ENCODE data around the gene NTRK2. TPM values are rescaled to one million over a fixed set of nuclear protein-coding genes. Genes with fewer than 3 reads are reported as not detected.

NTRK2 gene
- total RNA-seq, 1 donor = not detected

DNA sequence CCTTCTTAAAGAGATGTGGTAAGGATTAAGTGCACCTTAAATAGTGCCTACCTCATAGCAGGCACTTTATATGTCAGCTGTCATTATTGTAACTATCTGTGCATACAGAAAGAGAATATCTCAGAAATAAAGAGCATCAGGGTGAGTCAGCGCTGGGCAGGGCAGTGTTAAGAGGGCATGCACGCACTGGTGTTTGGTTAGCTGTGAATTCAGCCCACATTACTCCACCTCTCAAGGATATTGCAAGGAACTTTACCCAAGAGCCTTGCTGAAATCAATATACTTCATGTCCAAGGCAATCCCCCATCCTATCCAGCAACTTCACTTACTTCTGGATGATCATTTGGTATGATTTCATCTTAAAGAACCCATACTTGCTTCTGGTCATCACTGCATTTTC lies 300.9 kb downstream of the NTRK2 start:
- no peak overlapping the region for H3K4me3 ChIP-seq (ENCODE audit: low read depth, low read length)
- no peak for DNase-seq (ENCODE audit: low read depth)
- TF ChIP-seq, protein P1, sequence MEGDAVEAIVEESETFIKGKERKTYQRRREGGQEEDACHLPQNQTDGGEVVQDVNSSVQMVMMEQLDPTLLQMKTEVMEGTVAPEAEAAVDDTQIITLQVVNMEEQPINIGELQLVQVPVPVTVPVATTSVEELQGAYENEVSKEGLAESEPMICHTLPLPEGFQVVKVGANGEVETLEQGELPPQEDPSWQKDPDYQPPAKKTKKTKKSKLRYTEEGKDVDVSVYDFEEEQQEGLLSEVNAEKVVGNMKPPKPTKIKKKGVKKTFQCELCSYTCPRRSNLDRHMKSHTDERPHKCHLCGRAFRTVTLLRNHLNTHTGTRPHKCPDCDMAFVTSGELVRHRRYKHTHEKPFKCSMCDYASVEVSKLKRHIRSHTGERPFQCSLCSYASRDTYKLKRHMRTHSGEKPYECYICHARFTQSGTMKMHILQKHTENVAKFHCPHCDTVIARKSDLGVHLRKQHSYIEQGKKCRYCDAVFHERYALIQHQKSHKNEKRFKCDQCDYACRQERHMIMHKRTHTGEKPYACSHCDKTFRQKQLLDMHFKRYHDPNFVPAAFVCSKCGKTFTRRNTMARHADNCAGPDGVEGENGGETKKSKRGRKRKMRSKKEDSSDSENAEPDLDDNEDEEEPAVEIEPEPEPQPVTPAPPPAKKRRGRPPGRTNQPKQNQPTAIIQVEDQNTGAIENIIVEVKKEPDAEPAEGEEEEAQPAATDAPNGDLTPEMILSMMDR (IDR thresholded peaks at IDR 0.05; ENCODE audit: insufficient read depth, low read depth, low read length) = no peak

DNA sequence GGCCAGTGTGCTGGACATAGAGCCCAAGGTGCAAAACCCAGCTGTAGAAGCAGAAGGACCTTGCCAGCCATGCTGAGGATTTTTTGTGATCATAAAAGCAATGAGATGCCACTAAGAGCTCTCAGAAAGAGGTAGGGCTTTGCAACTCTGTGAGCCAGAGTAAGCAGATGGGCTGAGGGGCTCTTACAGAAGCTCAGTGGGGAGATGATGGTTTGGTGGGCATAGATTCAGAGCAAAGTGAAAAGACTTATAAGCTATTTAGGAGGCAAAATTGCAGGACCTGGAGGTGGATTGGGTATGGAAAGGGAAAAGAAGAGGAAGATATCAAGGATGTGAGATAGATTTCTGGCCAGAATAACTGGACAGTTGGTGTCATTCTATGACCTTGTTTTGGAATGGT lies 302.0 kb downstream of the NTRK2 start:
- TF ChIP-seq, protein P1 (IDR thresholded peaks at IDR 0.05; ENCODE audit: insufficient read depth, low read depth, low read length) = no peak
- no peak for DNase-seq (ENCODE audit: low read depth)
- no peak overlapping the region for H3K4me3 ChIP-seq (ENCODE audit: low read depth, low read length)

DNA sequence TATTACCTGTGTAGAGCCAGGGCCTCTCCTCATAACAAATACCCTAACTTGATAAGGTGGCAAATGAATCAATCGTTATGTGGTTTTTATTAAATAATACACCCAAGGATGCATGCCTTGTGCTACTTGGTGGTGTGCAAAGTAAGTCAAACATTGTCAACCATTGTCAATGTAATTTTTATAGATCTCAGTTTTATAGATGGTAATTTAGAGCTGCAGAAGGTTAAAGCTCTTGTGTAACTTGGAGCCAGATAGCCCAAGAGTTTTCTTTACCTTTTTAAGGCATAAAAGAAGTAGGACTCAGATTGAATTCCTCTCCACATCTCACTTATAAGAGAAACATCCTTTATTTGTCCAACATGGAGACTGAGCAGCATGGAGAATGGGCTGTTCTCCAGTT lies 304.7 kb downstream of the NTRK2 start:
- DNase-seq (ENCODE audit: low read depth) = no peak
- no peak overlapping the region for H3K4me3 ChIP-seq (ENCODE audit: low read depth, low read length)
- TF ChIP-seq, protein P1 (IDR thresholded peaks at IDR 0.05; ENCODE audit: insufficient read depth, low read depth, low read length) = no peak

DNA sequence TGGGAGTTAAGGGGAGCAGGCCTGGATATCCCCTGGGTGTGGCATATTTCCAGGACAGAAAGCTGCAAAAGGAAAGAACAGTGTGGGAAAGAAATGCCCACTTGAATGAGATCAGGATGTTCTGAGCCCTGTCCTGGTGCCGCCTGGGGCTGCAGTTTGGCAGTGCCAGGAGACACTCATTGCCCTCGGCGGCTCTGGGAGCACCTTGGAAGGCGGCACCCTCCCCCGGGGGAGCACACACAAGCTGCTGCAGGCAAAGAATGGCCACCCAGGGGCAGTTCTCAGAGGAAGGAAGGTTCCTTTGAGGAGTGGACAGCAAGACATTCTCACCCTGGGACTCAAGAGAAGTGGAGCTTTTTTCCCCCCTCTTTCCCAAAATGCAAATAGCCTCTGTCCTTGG lies 305.3 kb downstream of the NTRK2 start:
- no peak for DNase-seq (ENCODE audit: low read depth)
- no peak overlapping the region for H3K4me3 ChIP-seq (ENCODE audit: low read depth, low read length)
- TF ChIP-seq, protein P1 (IDR thresholded peaks at IDR 0.05; ENCODE audit: insufficient read depth, low read depth, low read length) = no peak

DNA sequence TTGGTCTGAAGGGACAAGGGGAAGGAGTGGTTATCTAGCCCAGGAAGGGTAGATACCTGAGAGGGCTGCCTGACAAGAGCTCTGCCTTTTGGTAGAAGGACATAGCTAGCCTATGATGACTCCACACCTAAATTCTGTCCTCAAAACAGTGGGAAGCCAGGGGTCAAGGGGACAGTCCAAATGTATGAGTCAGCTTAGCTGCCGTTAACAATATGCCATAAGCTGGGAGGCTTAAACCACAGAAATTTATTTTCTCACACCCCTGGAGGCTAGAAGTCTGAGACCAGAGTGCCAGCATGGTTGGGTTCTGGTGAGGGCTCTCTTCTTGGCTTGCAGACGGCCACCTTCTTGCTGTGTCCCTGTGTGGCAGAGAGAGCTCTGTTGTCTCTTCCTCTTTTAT lies 306.4 kb downstream of the NTRK2 start:
- no peak for DNase-seq (ENCODE audit: low read depth)
- no peak overlapping the region for H3K4me3 ChIP-seq (ENCODE audit: low read depth, low read length)
- TF ChIP-seq, protein P1 (IDR thresholded peaks at IDR 0.05; ENCODE audit: insufficient read depth, low read depth, low read length) = no peak

DNA sequence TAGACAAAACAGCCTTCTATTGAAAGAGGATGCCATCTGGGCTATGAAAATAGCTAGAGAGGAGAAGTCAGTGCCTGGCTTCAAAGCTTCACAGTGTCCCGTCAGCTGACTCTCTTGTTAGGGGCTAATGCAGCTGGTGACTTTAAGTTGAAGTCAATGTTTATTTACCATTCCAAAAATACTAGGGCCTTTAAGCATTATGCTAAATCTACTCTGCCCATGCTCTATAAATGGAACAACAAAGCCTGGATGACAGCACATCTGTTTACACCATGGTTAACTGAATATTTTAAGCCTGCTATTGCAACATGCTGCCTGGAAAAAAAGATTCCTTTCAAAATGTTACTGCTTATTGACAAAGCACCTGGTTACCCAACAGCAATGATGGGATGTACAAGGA lies 309.1 kb downstream of the NTRK2 start:
- no peak for DNase-seq (ENCODE audit: low read depth)
- TF ChIP-seq, protein P1 (IDR thresholded peaks at IDR 0.05; ENCODE audit: insufficient read depth, low read depth, low read length) = no peak
- H3K4me3 ChIP-seq (ENCODE audit: low read depth, low read length) = no peak overlapping the region

DNA sequence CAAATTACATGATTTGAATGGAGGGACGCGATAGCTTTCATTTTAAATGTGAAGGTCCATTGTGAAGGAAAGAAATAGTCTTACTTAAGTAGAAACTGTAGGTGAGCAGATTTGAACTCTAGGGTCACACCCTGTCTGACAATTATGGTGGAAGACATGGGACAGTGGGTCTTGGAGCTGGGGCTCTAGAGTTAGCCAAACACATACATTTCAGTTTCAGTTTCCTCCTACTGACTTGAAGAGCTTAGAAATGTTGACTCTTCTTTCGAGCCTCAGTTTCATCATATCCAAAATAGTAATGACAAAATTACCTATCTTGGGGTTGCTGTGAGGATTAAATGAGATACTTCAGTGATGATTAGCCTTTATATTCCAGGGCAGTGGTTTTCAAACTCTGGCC lies 314.2 kb downstream of the NTRK2 start:
- H3K4me3 ChIP-seq (ENCODE audit: low read depth, low read length) = no peak overlapping the region
- TF ChIP-seq, protein P1 (IDR thresholded peaks at IDR 0.05; ENCODE audit: insufficient read depth, low read depth, low read length) = no peak
- DNase-seq (ENCODE audit: low read depth) = no peak
